CD14-positive monocyte (primary cell): Measurements from ENCODE around the gene VASN. TPM values are rescaled to one million over a fixed set of nuclear protein-coding genes. Genes with fewer than 3 reads are reported as not detected.

Source experiments
- DNase-seq, 3 donors: peaks; one replicate each; pipeline ENCODE4 v3.0.0-alpha.2; 2011 to 2022
- H2AFZ ChIP-seq: 2 replicates; pipeline ENCODE4 v1.6.0; 2012; ENCODE audit warnings: mild to moderate bottlenecking, low read depth, low read length, inconsistent platforms; ENCODE audit not compliant: insufficient read depth, poor library complexity, severe bottlenecking
- H3K27ac ChIP-seq, 2 donors: 1 replicate in 1 of 2; 2 replicates in 1 of 2; pipeline ENCODE4 v1.5.1; 2012 to 2013; ENCODE audit warnings: low read length in 2 of 2, control low read depth in 1 of 2, inconsistent platforms in 1 of 2, low read depth in 1 of 2, mild to moderate bottlenecking in 1 of 2
- H3K27me3 ChIP-seq, 2 donors: one replicate each; pipeline versions ENCODE4 v1.6.0 to v1.6.1; 2011 to 2013; ENCODE audit warnings: low read length in 2 of 2; ENCODE audit not compliant: control insufficient read depth in 2 of 2, insufficient read depth in 2 of 2
- H3K36me3 ChIP-seq, 2 donors: replicated peaks in 1 of 2; 1 replicate in 1 of 2; 2 replicates in 1 of 2; pipeline versions ENCODE4 v1.5.1 to v1.6.1; 2012 to 2013; ENCODE audit warnings: low read length in 2 of 2, control low read depth in 1 of 2, inconsistent platforms in 1 of 2, mild to moderate bottlenecking in 1 of 2; ENCODE audit not compliant: insufficient read depth in 2 of 2, control insufficient read depth in 1 of 2
- H3K4me1 ChIP-seq, 2 donors: 1 replicate in 1 of 2; 2 replicates in 1 of 2; pipeline versions ENCODE4 v1.5.1 to v1.6.1; 2012 to 2013; ENCODE audit warnings: low read length in 2 of 2, control low read depth in 1 of 2, inconsistent platforms in 1 of 2, mild to moderate bottlenecking in 1 of 2, moderate library complexity in 1 of 2; ENCODE audit not compliant: insufficient read depth in 2 of 2, control insufficient read depth in 1 of 2
- H3K4me2 ChIP-seq: replicated peaks from 2 replicates; pipeline ENCODE3; 2012; ENCODE audit warnings: low read length, moderate library complexity, mild to moderate bottlenecking; ENCODE audit not compliant: poor library complexity, severe bottlenecking; ENCODE audit errors: extremely low read depth
- H3K4me3 ChIP-seq, 3 experiments: fragments of 200-600 bp in 1 of 3; sonication (generic) in 1 of 3; replicated peaks in 1 of 3; 1 replicate in 2 of 3; 2 replicates in 1 of 3; pipeline ENCODE4 v1.5.1; 2011 to 2013; ENCODE audit warnings: low read length in 3 of 3, mild to moderate bottlenecking in 3 of 3, control low read depth in 2 of 3, low read depth in 2 of 3, inconsistent platforms in 1 of 3, moderate library complexity in 1 of 3
- H3K79me2 ChIP-seq: 2 replicates; pipeline ENCODE4 v1.6.0; 2012; ENCODE audit warnings: mild to moderate bottlenecking, control low read depth, inconsistent platforms, low read length, moderate library complexity; ENCODE audit not compliant: insufficient read depth
- H3K9ac ChIP-seq: 2 replicates; pipeline ENCODE4 v1.6.0; 2017; ENCODE audit warnings: low read length, mild to moderate bottlenecking; ENCODE audit not compliant: insufficient read depth, poor library complexity, severe bottlenecking
- H3K9me3 ChIP-seq, 2 donors: replicated peaks in 1 of 2; 1 replicate in 1 of 2; 2 replicates in 1 of 2; pipeline versions ENCODE4 v1.5.1 to v1.6.1; 2012 to 2013; ENCODE audit warnings: low read length in 2 of 2, control low read depth in 1 of 2; ENCODE audit not compliant: control insufficient read depth in 1 of 2, insufficient read depth in 1 of 2
- H4K20me1 ChIP-seq: 2 replicates; pipeline ENCODE4 v1.6.0; 2012; ENCODE audit warnings: mild to moderate bottlenecking, low read length, control low read depth, moderate library complexity; ENCODE audit not compliant: insufficient read depth
- H3K27ac Mint-ChIP-seq, 7 donors: one replicate each; pipeline ENCODE4 v1.8.0; 2020; ENCODE audit warnings: mild to moderate bottlenecking in 7 of 7, mixed read lengths in 7 of 7, moderate library complexity in 6 of 7, inconsistent platforms in 2 of 7
- H3K27me3 Mint-ChIP-seq, 3 donors: one replicate each; pipeline ENCODE4 v1.8.0; 2021 to 2022; ENCODE audit warnings: low read depth in 3 of 3, mild to moderate bottlenecking in 3 of 3, mixed read lengths in 3 of 3, moderate library complexity in 3 of 3, inconsistent platforms in 1 of 3
- H3K36me3 Mint-ChIP-seq, 2 donors: one replicate each; pipeline ENCODE4 v1.8.0; 2020; ENCODE audit warnings: mixed read lengths in 2 of 2, inconsistent platforms in 1 of 2, mild to moderate bottlenecking in 1 of 2
- H3K4me1 Mint-ChIP-seq: one replicate; pipeline ENCODE4 v1.8.0; 2020; ENCODE audit warnings: mild to moderate bottlenecking, mixed read lengths
- H3K4me3 Mint-ChIP-seq, 2 donors: one replicate each; pipeline ENCODE4 v1.8.0; 2020; ENCODE audit warnings: mild to moderate bottlenecking in 2 of 2, mixed read lengths in 2 of 2, moderate library complexity in 1 of 2
- H3K9me3 Mint-ChIP-seq, 7 donors: one replicate each; pipeline ENCODE4 v1.8.0; 2020 to 2022; ENCODE audit warnings: mixed read lengths in 7 of 7, mild to moderate bottlenecking in 6 of 7, moderate library complexity in 6 of 7, inconsistent platforms in 2 of 7
- CTCF ChIP-seq: fragments of 200-600 bp; IDR thresholded peaks from one replicate; pipeline ENCODE4 v1.8.0; 2022; ENCODE audit warnings: antibody characterized with exemption, mild to moderate bottlenecking
- WGBS: methylation state at CpG from one replicate; pipeline ENCODE4 v1.1.5; 2013; ENCODE audit warnings: missing lambda C conversion rate; ENCODE audit not compliant: insufficient coverage; 5-methylcytosine and 5-hydroxymethylcytosine counted together
- intact Hi-C, 2 donors: fragments of 100-400 bp; cut with micrococcal nuclease; formaldehyde crosslinking; loops; one replicate each; pipeline versions ENCODE4 v1.15.0 to v1.15.1; 2023
- polyA plus RNA-seq, 3 donors: library from polyadenylated mRNA; depleted of rRNA in 1 of 3; unstranded in 2 of 3; stranded (reverse) in 1 of 3; fragments of 300-500 nt in 2 of 3; fragments of >200 nt in 1 of 3; fragmentation: Illumina TruSeq in 2 of 3; gene quantifications; 1 replicate in 2 of 3; 2 replicates in 1 of 3; pipeline ENCODE4 v1.2.3, GENCODE V29; 2012 to 2021

Gene VASN
- polyA plus RNA-seq, 3 donors, result 0.03 TPM; not detected in 2

GRCh38 chr16:4339909-4340308 is 31.7 kb upstream of the VASN start:
- H3K79me2 ChIP-seq, result peaks cover 23% of the 10 kb centered on the region
- no peaks in the 10 kb centered on the region for H3K27me3 ChIP-seq
- TF ChIP-seq CTCF, result no peak
- H3K9ac ChIP-seq, result no peak overlapping the region
- H4K20me1 ChIP-seq, result peaks cover 33% of the 10 kb centered on the region
- 61% methylated on average over 14 of the region's 14 CpGs for WGBS
- H3K4me3 Mint-ChIP-seq, result no peak overlapping the region
- peaks cover 28 to 42% of the 10 kb centered on the region in 2 donors for H3K36me3 Mint-ChIP-seq
- no peak overlapping the region for H3K27ac ChIP-seq
- DNase-seq, result no peak
- H3K36me3 ChIP-seq, result peaks cover 46 to 48% of the 10 kb centered on the region in 2 donors
- no peak overlapping the region for H2AFZ ChIP-seq
- intact Hi-C loops, result no loop called here
- H3K9me3 ChIP-seq, result no peaks in the 10 kb centered on the region
- peaks cover 2 to 7% of the 10 kb centered on the region in 2 donors for H3K4me1 ChIP-seq
- no peak overlapping the region for H3K4me2 ChIP-seq
- H3K4me1 Mint-ChIP-seq, result peaks cover 3% of the 10 kb centered on the region
- no peak overlapping the region for H3K4me3 ChIP-seq
- H3K9me3 Mint-ChIP-seq, result peaks cover 0 to 2% (median 0%) of the 10 kb centered on the region in 7 donors
- H3K27ac Mint-ChIP-seq, result peak overlapping the region in 1 of 7 donors; percentile 52
- peaks cover 0 to 3% (median 2%) of the 10 kb centered on the region in 3 donors for H3K27me3 Mint-ChIP-seq

- peaks cover 0 to 2% (median 2%) of the 10 kb centered on the region in 3 donors for H3K27me3 Mint-ChIP-seq
- DNase-seq, result no peak
- Histone ChIP-seq H3K36me3 (peaks cover 46 to 48% of the 10 kb centered on the region in 2 donors), H3K9me3 (no peaks in the 10 kb centered on the region), H2AFZ (no peak overlapping the region), H3K4me1 (peaks cover 8 to 12% of the 10 kb centered on the region in 2 donors), H4K20me1 (peaks cover 39% of the 10 kb centered on the region), H3K9ac (no peak overlapping the region), H3K27me3 (no peaks in the 10 kb centered on the region), H3K79me2 (peaks cover 28% of the 10 kb centered on the region), H3K4me2 (no peak overlapping the region), H3K27ac (no peak overlapping the region), H3K4me3 (no peak overlapping the region)
- peaks cover 0 to 2% (median 0%) of the 10 kb centered on the region in 7 donors for H3K9me3 Mint-ChIP-seq
- WGBS, result 98% methylated on average over 5 of the region's 6 CpGs
- peaks cover 8% of the 10 kb centered on the region for H3K4me1 Mint-ChIP-seq
- no peak for TF ChIP-seq CTCF
- H3K36me3 Mint-ChIP-seq, result peaks cover 28 to 42% of the 10 kb centered on the region in 2 donors
- no peak overlapping the region for H3K4me3 Mint-ChIP-seq
- intact Hi-C loops, result no loop called here
- no peak overlapping the region for H3K27ac Mint-ChIP-seq
Observed at GRCh38 chr16:4340443-4340842, 31.2 kb upstream of the VASN start.
